ENCODE results near the gene ARMC2. TPM values are rescaled to one million over a fixed set of nuclear protein-coding genes. Genes with fewer than 3 reads are reported as not detected.

The ARMC2 gene
- total and polyA plus RNA-seq, 2 donors (not counting 1 experiment from before 2014, with no cell fraction given), result 4.8 to 9.9 TPM

- Mint-ChIP-seq H3K9me3 (ENCODE audit: insufficient read depth) (no peaks in the 10 kb centered on the region), H3K27ac (no peak overlapping the region), H3K4me1 (peaks cover 8% of the 10 kb centered on the region), H3K27me3 (no peaks in the 10 kb centered on the region), H3K4me3 (no peak overlapping the region)
- TF ChIP-seq CTCF (IDR thresholded peaks at IDR 0.05) (no peak), EZH2 (IDR thresholded peaks at IDR 0.05; ENCODE audit: borderline replicate concordance, insufficient read depth, low read depth, low read length, poor library complexity, severe bottlenecking) (no peak)
- intact Hi-C loops (cut with micrococcal nuclease), result no loop called here
- Histone ChIP-seq H3K9ac (ENCODE audit: low read length) (no peak overlapping the region), H3K79me2 (ENCODE audit: control insufficient read depth, insufficient read depth, low read length) (no peaks in the 10 kb centered on the region), H3K4me3 (ENCODE audit: control extremely low read depth in 1 of 5, extremely low read depth in 1 of 5, insufficient read depth in 1 of 5, low read depth in 2 of 5, low read length in 4 of 5) (no peak overlapping the region), H3K4me2 (replicated peaks; ENCODE audit: low read depth, low read length, poor library complexity, severe bottlenecking) (no peak overlapping the region), H4K20me1 (ENCODE audit: control insufficient read depth, insufficient read depth, low read length, poor library complexity, severe bottlenecking) (no peaks in the 10 kb centered on the region), H3K36me3 (replicated peaks in 1 of 2; ENCODE audit: control extremely low read depth in 1 of 2, control insufficient read depth in 1 of 2, extremely low read depth in 1 of 2, insufficient read depth in 2 of 2, low read length in 1 of 2) (no peaks in the 10 kb centered on the region), H3K4me1 (ENCODE audit: control insufficient read depth in 2 of 2, insufficient read depth in 2 of 2, low read length in 2 of 2) (peaks cover 6 to 13% of the 10 kb centered on the region in 2 donors), H3K9me3 (ENCODE audit: control extremely low read depth in 1 of 3, control insufficient read depth in 2 of 3, insufficient read depth in 1 of 3, low read length in 2 of 3) (peaks cover 0 to 14% (median 0%) of the 10 kb centered on the region in 3 donors), H3K27ac (ENCODE audit: low read length in 2 of 2) (no peak overlapping the region), H2AFZ (ENCODE audit: insufficient read depth, low read depth, low read length, poor library complexity, severe bottlenecking) (peak overlapping the region; percentile 32), H3K27me3 (replicated peaks in 1 of 4; ENCODE audit: control extremely low read depth in 1 of 4, control insufficient read depth in 3 of 4, insufficient read depth in 4 of 4, low read length in 3 of 4) (no peaks in the 10 kb centered on the region)
- CTCF ChIA-PET, result interaction anchor here (1.2 kb wide), 1 partner anchor 12 kb away, joined by 3 read pairs; no protein-coding TSS in a partner anchor
- WGBS (ENCODE audit: insufficient coverage), result 91% methylated on average over 7 of the region's 9 CpGs
- DNase-seq (no peak), ATAC-seq (ENCODE audit: low read depth) (no peak)
- POLR2A ChIA-PET, result no interaction called here
Measured at GRCh38 chr6:108921547-108922361, 73.5 kb downstream of the ARMC2 start.

- intact Hi-C loops (cut with micrococcal nuclease), result no loop called here
- POLR2A ChIA-PET, result no interaction called here
Measured at GRCh38 chr6:108922499-108922898, 74.3 kb downstream of the ARMC2 start.

More at GRCh38 chr6:108922499-108922898, 74.3 kb downstream of the ARMC2 start:
- Mint-ChIP-seq H3K27ac (no peak overlapping the region), H3K4me3 (no peak overlapping the region), H3K9me3 (ENCODE audit: insufficient read depth) (no peaks in the 10 kb centered on the region), H3K27me3 (no peaks in the 10 kb centered on the region), H3K4me1 (peaks cover 8% of the 10 kb centered on the region)
- DNase-seq, result no peak
- Histone ChIP-seq H2AFZ (ENCODE audit: insufficient read depth, low read depth, low read length, poor library complexity, severe bottlenecking) (no peak overlapping the region), H3K9me3 (ENCODE audit: control extremely low read depth in 1 of 3, control insufficient read depth in 2 of 3, insufficient read depth in 1 of 3, low read length in 2 of 3) (peaks cover 0 to 14% (median 0%) of the 10 kb centered on the region in 3 donors), H3K4me1 (ENCODE audit: control insufficient read depth in 2 of 2, insufficient read depth in 2 of 2, low read length in 2 of 2) (peaks cover 6 to 13% of the 10 kb centered on the region in 2 donors), H3K4me2 (replicated peaks; ENCODE audit: low read depth, low read length, poor library complexity, severe bottlenecking) (no peak overlapping the region), H3K27me3 (replicated peaks in 1 of 4; ENCODE audit: control extremely low read depth in 1 of 4, control insufficient read depth in 3 of 4, insufficient read depth in 4 of 4, low read length in 3 of 4) (no peaks in the 10 kb centered on the region), H3K9ac (ENCODE audit: low read length) (no peak overlapping the region), H4K20me1 (ENCODE audit: control insufficient read depth, insufficient read depth, low read length, poor library complexity, severe bottlenecking) (no peaks in the 10 kb centered on the region), H3K4me3 (ENCODE audit: control extremely low read depth in 1 of 5, extremely low read depth in 1 of 5, insufficient read depth in 1 of 5, low read depth in 2 of 5, low read length in 4 of 5) (no peak overlapping the region), H3K27ac (ENCODE audit: low read length in 2 of 2) (no peak overlapping the region), H3K79me2 (ENCODE audit: control insufficient read depth, insufficient read depth, low read length) (no peaks in the 10 kb centered on the region), H3K36me3 (replicated peaks in 1 of 2; ENCODE audit: control extremely low read depth in 1 of 2, control insufficient read depth in 1 of 2, extremely low read depth in 1 of 2, insufficient read depth in 2 of 2, low read length in 1 of 2) (no peaks in the 10 kb centered on the region)
- no peak for ATAC-seq (ENCODE audit: low read depth)
- TF ChIP-seq EZH2 (IDR thresholded peaks at IDR 0.05; ENCODE audit: borderline replicate concordance, insufficient read depth, low read depth, low read length, poor library complexity, severe bottlenecking), result no peak
- no peak for TF ChIP-seq CTCF (IDR thresholded peaks at IDR 0.05)
- CTCF ChIA-PET, result interaction anchor here (1.2 kb wide), 1 partner anchor 13 kb away, joined by 3 read pairs; no protein-coding TSS in a partner anchor

Data from B cell (primary cell).